ENCODE data around the gene GNPTAB.
"Not testable (repeated sequence)": the region's sequence is repeated elsewhere in the genome, so short reads cannot be mapped to it uniquely, and the experiment has no call there.

GNPTAB gene

DNA sequence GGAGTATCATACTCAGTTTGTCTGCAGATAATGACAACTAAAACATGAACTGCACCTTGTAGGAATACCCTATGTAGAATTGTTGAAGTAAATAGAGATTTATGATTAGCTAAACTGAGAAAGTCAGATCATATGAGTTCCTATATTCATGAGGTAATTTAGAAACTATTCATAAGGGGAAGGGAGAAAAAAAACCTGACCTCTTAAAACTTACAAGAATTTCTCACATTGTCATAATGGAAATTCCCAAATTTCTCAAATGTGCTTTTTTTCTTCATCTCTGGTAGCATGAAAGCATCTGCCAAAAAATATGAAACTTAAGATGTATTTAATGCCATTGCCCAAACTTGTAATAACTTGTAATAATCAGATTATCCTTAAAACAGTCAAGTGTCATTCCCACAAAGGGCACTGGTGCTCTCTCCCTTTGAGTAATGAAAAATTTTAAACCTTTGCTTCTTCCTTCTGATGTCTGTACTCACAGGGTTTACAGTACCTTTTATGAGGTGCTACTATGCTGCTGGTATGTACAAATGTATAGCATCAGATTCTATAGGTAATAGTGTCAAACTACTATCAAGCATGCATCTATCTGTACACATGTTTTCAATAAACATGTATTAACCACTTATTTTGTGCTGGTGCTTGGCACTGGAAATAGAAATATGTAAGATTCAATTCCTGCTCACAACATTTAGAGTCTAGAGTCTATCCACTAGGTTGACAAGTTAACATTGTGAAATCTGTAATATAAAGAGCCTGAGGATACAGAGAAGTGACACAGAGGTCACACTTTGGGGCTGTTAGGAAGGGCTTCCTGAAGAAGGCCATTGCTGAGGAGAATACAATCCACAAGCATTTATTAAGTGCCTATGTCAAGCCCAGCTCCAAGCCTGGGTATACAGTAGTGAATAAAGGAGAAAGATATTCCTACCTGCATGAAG lies 29.2 kb upstream of the GNPTAB start:
- DNase-seq (ENCODE audit: insufficient read length, low spot score), result no peak
- TF ChIP-seq POLR2A (IDR thresholded peaks at IDR 0.05; ENCODE audit: low read depth, low read length), result no peak
- no peak for FAIRE-seq

DNA sequence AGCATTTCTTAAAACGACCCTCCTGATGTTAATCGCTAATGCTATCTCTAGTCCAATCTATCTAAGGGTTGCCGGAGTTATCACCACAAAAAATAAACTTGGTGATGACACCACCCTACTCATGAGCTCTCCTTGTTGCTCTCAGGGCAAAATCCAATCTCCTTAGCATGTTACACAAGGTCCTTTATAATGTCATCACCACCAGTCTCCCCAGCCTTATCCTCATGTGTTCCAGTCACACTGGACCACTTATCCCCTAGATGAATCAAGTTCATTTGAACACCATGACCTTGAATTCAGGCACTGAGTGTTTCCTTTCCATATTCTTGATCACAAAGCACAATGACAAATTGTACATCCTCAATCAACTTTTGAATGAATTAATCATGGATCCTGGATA lies 27.6 kb upstream of the GNPTAB start:
- DNase-seq (ENCODE audit: insufficient read length, low spot score) (no peak), FAIRE-seq (no peak)

DNA sequence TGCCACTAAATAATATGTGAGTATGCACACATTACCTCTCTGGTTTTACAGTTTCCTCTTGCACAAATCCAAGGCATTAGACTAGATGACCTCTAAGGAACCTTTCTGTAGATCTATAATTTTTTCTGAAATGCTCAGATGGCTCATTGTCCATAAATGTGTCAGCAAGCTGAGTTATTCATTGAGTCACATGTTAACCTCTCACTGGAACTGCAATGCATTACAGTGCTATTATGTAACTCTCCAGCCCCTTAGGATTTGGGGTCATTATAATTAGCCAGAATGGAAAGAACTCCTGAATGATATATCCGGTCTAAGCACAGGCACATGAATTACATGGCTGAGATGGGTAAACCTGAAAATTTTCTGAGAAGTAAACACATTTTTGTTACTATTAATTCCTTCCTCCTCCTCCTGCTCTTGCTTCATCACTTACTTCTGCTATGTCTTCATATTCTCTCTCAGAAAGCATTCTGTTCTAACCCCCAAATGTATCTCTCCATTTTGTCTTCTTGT lies 26.3 kb upstream of the GNPTAB start:
- DNase-seq (ENCODE audit: insufficient read length, low spot score), result no peak

More for the DNA sequence above, 27.6 kb upstream of the GNPTAB start:
- no peak for TF ChIP-seq POLR2A (IDR thresholded peaks at IDR 0.05; ENCODE audit: low read depth, low read length)

DNA sequence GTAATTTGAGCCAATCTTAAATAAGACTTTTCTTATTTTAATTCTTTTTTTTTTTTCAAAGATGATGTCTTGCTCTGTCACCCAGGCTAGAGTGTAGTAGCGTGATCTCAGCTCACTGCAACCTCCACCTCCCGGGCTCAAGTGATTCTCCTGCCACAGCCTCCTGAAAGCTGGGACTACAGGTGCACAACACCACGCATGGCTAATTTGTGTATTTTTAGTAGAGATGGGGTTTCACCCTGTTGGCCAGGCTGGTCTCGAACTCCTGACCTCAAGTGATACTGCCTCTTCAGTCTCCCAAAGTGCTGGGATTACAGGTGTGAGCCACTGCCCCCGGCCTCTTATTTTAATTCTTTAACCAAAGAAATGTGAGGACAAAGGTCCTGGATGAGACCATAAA lies 25.9 kb upstream of the GNPTAB start:
- FAIRE-seq; DNase-seq (ENCODE audit: insufficient read length, low spot score): not testable (repeated sequence)

More for the DNA sequence above, 26.3 kb upstream of the GNPTAB start:
- FAIRE-seq, result peak; percentile 89
- TF ChIP-seq POLR2A (IDR thresholded peaks at IDR 0.05; ENCODE audit: low read depth, low read length), result no peak

DNA sequence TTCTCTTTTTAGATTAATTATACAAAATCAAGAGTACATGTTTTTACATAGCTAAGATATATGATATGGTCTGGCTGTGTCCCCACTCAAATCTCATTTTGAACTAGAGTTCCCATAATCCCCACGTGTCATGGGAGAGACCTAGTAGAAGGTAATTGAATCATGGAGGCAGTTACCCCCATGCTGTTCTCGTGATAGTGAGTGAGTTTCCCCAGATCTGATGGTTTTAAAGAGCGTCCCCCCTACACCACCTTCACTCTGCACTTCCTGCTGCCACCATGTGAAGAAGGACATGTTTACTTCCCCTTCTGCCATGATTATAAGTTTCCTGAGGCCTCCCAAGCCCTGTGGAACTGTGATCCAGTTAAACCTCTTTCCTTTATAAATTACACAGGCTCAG lies 25.2 kb upstream of the GNPTAB start:
- no peak for TF ChIP-seq POLR2A (IDR thresholded peaks at IDR 0.05; ENCODE audit: low read depth, low read length)
- FAIRE-seq (no peak), DNase-seq (ENCODE audit: insufficient read length, low spot score) (no peak)

DNA sequence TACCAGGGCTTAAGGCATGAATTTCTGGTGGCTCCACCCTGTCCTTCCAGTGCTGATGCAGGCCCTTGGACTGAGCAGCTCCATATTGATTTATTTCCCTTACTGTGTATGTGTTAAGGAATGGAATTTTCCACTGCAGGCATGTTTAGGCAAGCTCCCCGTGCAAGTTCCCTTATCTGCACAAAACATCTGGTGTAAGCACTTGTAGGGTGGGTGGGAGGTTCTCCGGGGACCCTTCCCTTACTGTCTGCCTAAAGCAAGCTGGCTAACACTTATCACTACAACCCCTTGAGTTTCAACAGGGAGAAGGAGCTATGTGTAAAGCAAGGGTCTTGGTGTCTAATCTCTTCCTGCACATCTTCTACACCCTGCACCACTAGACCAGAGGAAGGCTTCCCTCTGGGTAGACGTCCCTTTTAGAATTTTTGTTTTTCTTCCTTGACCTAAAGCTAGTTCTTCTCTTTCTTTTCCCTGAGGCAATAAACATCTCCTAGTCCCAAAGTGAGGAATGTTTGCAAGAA lies 24.7 kb upstream of the GNPTAB start:
- DNase-seq (ENCODE audit: insufficient read length, low spot score), result no peak
- FAIRE-seq, result no peak
- TF ChIP-seq POLR2A (IDR thresholded peaks at IDR 0.05; ENCODE audit: low read depth, low read length), result no peak

DNA sequence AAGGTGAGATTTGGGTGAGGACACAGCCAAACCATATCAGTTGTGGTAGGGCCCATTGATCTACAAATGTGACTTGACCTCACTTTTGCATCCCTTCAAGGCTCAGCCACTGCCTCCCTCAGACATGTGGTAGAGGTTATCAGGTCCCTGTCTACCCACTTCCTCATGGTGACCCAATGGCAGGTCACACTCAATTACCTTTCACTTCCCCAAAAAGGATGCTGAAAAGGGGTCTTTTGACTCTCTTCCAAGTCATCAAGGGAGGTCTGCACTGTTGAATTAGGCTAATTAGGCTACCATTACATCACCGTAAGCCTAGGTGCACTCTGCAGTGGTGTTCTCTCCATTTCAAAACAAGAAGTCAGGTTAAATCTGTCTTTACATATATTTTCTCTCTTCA lies 24.0 kb upstream of the GNPTAB start:
- FAIRE-seq (no peak), DNase-seq (ENCODE audit: insufficient read length, low spot score) (no peak)
- TF ChIP-seq POLR2A (IDR thresholded peaks at IDR 0.05; ENCODE audit: low read depth, low read length), result no peak

DNA sequence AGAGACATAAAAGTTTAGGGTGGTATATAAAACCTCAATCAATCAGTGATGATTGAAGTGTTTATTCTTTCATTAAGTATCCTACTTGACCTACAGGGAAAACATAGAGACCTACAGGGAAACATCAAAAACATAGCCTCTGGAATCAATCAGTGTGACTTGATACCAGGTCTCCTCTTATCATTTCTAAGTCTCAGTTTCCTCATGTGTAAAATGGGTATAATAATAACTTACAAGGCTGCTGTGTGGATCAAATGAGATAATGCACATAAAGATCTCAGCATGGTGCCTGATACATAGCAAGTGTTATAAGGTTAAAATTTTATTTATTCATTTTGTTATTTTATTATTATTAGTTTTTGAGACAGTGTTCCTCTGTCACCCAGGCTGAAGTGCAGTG lies 22.2 kb upstream of the GNPTAB start:
- no peak for FAIRE-seq

DNA sequence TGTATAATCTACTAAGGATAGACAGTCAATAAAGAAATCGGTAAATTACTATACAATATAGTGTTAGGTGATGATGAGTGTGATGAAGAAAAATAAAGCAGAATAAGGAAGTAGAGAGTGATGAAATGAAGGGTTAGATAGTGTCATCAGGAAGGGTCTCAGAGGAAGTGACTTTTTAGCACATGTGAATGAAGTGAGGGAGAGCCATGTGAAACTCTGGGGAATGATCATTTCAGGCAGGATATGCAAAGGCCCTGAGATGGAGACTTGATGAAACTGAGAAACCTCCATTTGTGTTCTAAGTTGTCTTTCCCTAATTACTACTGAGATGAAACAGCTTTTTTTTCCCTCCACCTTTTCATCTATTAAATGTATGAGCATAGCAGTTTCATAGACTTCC lies 19.4 kb upstream of the GNPTAB start:
- no peak for FAIRE-seq

More for the DNA sequence above, 22.2 kb upstream of the GNPTAB start:
- DNase-seq (ENCODE audit: insufficient read length, low spot score), result no peak
- TF ChIP-seq POLR2A (IDR thresholded peaks at IDR 0.05; ENCODE audit: low read depth, low read length), result no peak

DNA sequence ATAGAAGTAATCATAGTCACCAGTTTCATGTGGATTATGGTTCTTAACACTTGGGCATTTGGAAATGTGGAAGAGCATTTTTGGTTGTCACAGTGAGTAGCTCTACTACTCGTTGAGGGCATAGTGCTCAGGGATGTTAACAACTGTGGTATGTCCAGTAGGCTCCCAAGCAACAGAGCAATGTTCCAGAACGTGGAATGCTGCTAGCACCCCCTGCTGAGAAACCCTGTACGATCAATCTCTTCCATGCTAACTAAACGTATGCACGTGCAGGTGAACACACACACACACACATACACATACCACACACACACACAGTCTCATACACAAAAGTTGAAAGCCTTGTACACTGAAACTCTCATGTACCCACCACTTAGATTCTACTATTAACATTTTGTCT lies 16.6 kb upstream of the GNPTAB start:
- no peak for DNase-seq (ENCODE audit: insufficient read length, low spot score)
- no peak for TF ChIP-seq POLR2A (IDR thresholded peaks at IDR 0.05; ENCODE audit: low read depth, low read length)
- FAIRE-seq, result no peak

More for the DNA sequence above, 19.4 kb upstream of the GNPTAB start:
- DNase-seq (ENCODE audit: insufficient read length, low spot score), result no peak
- no peak for TF ChIP-seq POLR2A (IDR thresholded peaks at IDR 0.05; ENCODE audit: low read depth, low read length)

DNA sequence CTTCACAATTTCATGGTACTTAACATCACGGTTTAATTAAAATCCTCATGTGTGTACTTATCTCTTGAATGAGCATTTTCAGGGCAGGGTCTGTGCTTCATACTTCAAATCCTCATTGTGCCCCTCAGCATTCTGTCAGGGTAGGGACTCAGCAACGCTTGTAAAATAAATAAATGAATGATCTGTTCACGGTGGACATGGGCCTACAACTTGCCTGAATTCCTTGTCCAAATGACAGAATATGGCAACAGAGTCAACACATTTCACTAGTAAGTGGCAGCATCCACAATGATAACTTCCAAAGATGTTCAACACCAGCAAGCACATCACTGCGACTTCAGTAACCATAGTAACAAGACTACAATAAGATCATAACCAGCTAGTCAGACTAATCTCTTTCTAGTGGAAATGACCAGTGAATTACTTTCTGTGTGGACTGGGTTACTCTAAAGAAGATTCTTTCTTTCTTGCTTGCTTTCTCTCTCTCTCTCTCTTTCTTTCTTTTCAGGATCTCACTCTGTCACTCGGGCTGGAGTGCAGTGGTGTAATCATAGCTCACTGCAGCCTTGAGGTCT lies 14.5 kb upstream of the GNPTAB start:
- FAIRE-seq (no peak), DNase-seq (ENCODE audit: insufficient read length, low spot score) (no peak)
- no peak for TF ChIP-seq POLR2A (IDR thresholded peaks at IDR 0.05; ENCODE audit: low read depth, low read length)

DNA sequence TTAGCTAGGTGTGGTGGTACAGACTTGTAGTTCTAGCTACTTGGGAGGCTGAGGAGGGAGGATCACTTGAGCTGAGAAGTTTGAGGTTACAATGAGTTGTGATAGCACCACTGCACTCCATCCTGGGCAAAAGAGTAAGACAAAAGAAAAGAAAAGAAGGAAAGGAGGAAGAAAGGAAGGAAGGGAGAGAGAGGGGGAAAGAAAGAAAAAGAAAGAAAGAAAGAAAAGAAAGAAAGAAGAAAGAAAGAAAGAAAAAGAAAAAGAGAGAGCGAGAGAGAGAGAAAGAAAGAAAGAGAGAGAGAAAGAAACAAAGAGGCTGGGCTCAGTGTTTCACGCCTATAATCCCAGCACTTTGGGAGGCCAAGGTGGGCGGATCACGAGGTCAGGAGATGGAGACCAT lies 10.3 kb upstream of the GNPTAB start:
- no peak for DNase-seq (ENCODE audit: insufficient read length, low spot score)
- FAIRE-seq, result no peak
- TF ChIP-seq POLR2A (IDR thresholded peaks at IDR 0.05; ENCODE audit: low read depth, low read length), result no peak

DNA sequence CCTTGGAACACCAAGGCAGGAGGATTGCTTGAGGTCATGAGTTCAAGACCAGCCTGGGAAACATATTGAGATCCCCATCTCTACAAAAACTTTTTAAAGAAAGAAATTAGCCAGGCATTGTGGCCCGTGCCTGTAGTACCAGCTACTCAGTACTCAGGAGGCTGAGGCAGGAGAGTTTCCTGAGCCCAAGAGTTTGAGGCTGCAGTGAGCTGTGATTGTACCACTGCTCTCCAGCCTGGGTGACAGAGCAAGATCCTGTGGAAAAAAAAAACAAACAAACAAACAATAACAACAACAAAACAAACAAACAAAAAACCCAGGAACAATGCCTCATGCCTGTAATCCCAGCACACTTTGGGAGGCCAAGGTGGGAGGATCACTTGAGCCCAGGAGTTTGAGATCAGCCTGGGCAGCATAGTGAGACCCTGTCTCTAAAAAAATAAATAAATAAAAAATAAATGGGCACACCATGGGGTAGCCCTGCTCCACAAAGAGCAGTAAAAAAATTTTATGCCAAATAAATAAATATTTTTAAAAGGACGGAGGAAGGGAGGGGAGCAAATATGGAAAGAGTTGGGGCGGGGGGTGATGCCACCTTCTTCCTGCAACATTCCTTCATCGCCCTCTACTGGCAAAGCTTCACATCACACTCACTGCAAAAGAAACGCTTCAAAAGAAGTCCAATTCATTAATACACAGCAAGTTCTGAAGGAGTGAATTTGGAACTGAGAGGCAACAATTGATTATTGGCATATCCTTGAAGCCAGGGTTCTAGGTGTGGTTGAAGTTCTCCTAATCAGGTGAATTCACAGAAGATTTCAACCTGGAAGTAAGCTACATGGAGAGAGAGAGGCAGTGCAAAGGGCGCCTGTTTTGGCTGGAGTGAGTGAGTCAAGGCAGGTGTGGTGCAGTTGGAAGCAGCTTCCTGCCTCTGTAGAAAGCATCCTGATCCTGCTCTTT lies 8.8 kb upstream of the GNPTAB start:
- DNase-seq (ENCODE audit: insufficient read length, low spot score) (no peak), FAIRE-seq (peak; percentile 87)
- no peak for TF ChIP-seq POLR2A (IDR thresholded peaks at IDR 0.05; ENCODE audit: low read depth, low read length)

Data from H54 (cell line).